PC-3 (cell line): ENCODE results near the gene ZNF672. TPM values are rescaled to one million over a fixed set of nuclear protein-coding genes. Genes with fewer than 3 reads are reported as not detected.
A peak's percentile ranks its signal among the peaks of the same experiment; 100 is the strongest.
"Not testable (repeated sequence)": the region's sequence is repeated elsewhere in the genome, so short reads cannot be mapped to it uniquely, and the experiment has no call there.

ENCODE experiments used
- ATAC-seq: fragments of 200-7000 bp; cut with Tn5 transposase; 2 replicates; pipeline ENCODE4 v1.9.1; 2020; ENCODE audit warnings: mild to moderate bottlenecking, moderate library complexity
- Bru-seq: library from RNA; stranded (reverse); fragments of 400-500 nt; gene quantifications from one replicate; lab custom pipeline; 2021; lab: Mats Ljungman, UMichigan
- BruChase-seq, 2 experiments: library from RNA; stranded (reverse); fragments of 400-500 nt; gene quantifications; one replicate each; lab custom pipeline; 2021; lab: Mats Ljungman, UMichigan
- BruUV-seq: library from RNA; stranded (reverse); fragments of 400-500 nt; replicated peaks from 2 replicates; lab custom pipeline; 2021; lab: Mats Ljungman, UMichigan
- CTCF ChIA-PET: fragments of 300-600 bp; sonication (Branson Sonifier 250); formaldehyde crosslinking; loops from one replicate; lab custom pipeline; 2022; ENCODE audit warnings: antibody characterized with exemption; lab: Charles Lee
- POLR2A ChIA-PET: fragments of 300-600 bp; sonication (Branson Sonifier 250); formaldehyde crosslinking; loops from one replicate; lab custom pipeline; 2022; ENCODE audit warnings: antibody characterized with exemption; ENCODE audit not compliant: unreplicated experiment; lab: Charles Lee
- DNase-seq: peaks from one replicate; pipeline ENCODE4 v3.0.0-alpha.2; 2015
- H2AFZ ChIP-seq: fragments of 300-600 bp; sonication (generic); 2 replicates; pipeline ENCODE4 v1.6.0; 2016; ENCODE audit warnings: antibody characterized with exemption, low read length
- H3F3A ChIP-seq: fragments of 300-600 bp; sonication (generic); one replicate; pipeline ENCODE4 v1.6.0; 2017; ENCODE audit warnings: antibody characterized with exemption, low read length, control low read depth, mild to moderate bottlenecking; ENCODE audit not compliant: unreplicated experiment
- H3K27ac ChIP-seq: fragments of 300-600 bp; sonication (generic); 2 replicates; pipeline ENCODE4 v1.5.1; 2016; ENCODE audit warnings: mild to moderate bottlenecking, low read length
- H3K27me3 ChIP-seq: fragments of 300-600 bp; sonication (generic); 2 replicates; pipeline ENCODE4 v1.6.1; 2016; ENCODE audit warnings: low read length, mixed read lengths
- H3K36me3 ChIP-seq: fragments of 300-600 bp; sonication (generic); 2 replicates; pipeline ENCODE4 v1.6.1; 2016; ENCODE audit warnings: low read depth, mixed run types, low read length, mixed read lengths
- H3K4me1 ChIP-seq: fragments of 300-600 bp; sonication (generic); 2 replicates; pipeline ENCODE4 v1.5.1; 2016; ENCODE audit warnings: low read length; ENCODE audit not compliant: insufficient read depth
- H3K4me2 ChIP-seq: fragments of 300-600 bp; sonication (generic); 2 replicates; pipeline ENCODE4 v1.6.0; 2016; ENCODE audit warnings: low read length
- H3K4me3 ChIP-seq: fragments of 300-600 bp; sonication (generic); 2 replicates; pipeline ENCODE4 v1.5.1; 2016; ENCODE audit warnings: mild to moderate bottlenecking, low read length, mixed read lengths
- H3K79me2 ChIP-seq: fragments of 300-600 bp; sonication (generic); 2 replicates; pipeline ENCODE4 v1.6.1; 2017; ENCODE audit warnings: low read length, mixed read lengths
- H3K9ac ChIP-seq: fragments of 300-600 bp; sonication (generic); 2 replicates; pipeline ENCODE4 v1.6.0; 2016; ENCODE audit warnings: mild to moderate bottlenecking, low read length
- H3K9me2 ChIP-seq: fragments of 300-600 bp; sonication (generic); replicated peaks from 2 replicates; pipeline ENCODE4 v1.6.1; 2016; ENCODE audit warnings: mixed run types, low read length, mixed read lengths
- H3K9me3 ChIP-seq: fragments of 300-600 bp; sonication (generic); 2 replicates; pipeline ENCODE4 v1.6.1; 2016; ENCODE audit warnings: low read length, mixed read lengths
- H4K20me1 ChIP-seq: fragments of 300-600 bp; sonication (generic); 2 replicates; pipeline ENCODE4 v1.6.1; 2016; ENCODE audit warnings: low read length, mixed read lengths
- CTCF ChIP-seq: fragments of 300-600 bp; sonication (generic); conservative IDR thresholded peaks from 2 replicates; pipeline ENCODE4 v1.5.1; 2017; ENCODE audit warnings: antibody characterized with exemption, low read depth, mild to moderate bottlenecking, low read length
- EZH2 ChIP-seq: fragments of 300-600 bp; sonication (generic); IDR thresholded peaks from one replicate; pipeline ENCODE4 v1.6.1; 2017; ENCODE audit warnings: antibody characterized with exemption, mild to moderate bottlenecking, low read length; ENCODE audit not compliant: unreplicated experiment
- EZH2phosphoT487 ChIP-seq: fragments of 300-600 bp; sonication (generic); IDR thresholded peaks from 2 replicates; pipeline ENCODE4 v1.6.1; 2018; ENCODE audit warnings: mild to moderate bottlenecking, antibody characterized with exemption, low read length, borderline replicate concordance
- intact Hi-C: fragments of 100-400 bp; cut with micrococcal nuclease; formaldehyde crosslinking; loops from 2 replicates; pipeline ENCODE4 v1.9.0; 2023
- long read RNA-seq: library from polyadenylated mRNA; unstranded; transcript quantifications from one replicate; pipeline ENCODE4 v2.0.0, GENCODE V29; 2021; ENCODE audit not compliant: unreplicated experiment
- total RNA-seq: library from RNA; depleted of rRNA; stranded (reverse); fragments of >200 nt; gene quantifications from 2 replicates; pipeline ENCODE4 v1.2.3, GENCODE V29; 2014; rRNA removed

The ZNF672 gene
- total RNA-seq: 83.9 and 89.4 TPM in 2 replicates
- Bru-seq, nascent RNA: percentile 82 among the genes with signal in this experiment
- BruChase-seq, experiment 1, labeled RNA remaining after a 6-hour chase: percentile 91 among the genes with signal in this experiment
- percentile 90 among the genes with signal in this experiment for BruChase-seq, experiment 2, labeled RNA remaining after a 2-hour chase
- long read RNA-seq, transcript ZNF672-201 (4 exons, 2,989 nt): major isoform, 120 of 174 reads
- long read RNA-seq, partial matches to known transcripts: 48 of 174 reads
- long read RNA-seq, other reads (novel, unspliced or antisense): 4 of 174 reads

GRCh38 chr1:248837781-248838356 lies at the start of gene ZNF672:
Gene ZNF672, plus strand, starts transcription at chr1:248838224. Its CDS starts 9,051 bp downstream, at chr1:248847275.
- Histone ChIP-seq H3K4me3 (peak within 1 kb of the TSS; percentile 77), H3K9me2 (no peaks in the 10 kb centered on the region), H3K79me2 (peaks cover 40% of the 10 kb centered on the region), H3K27me3 (no peaks in the 10 kb centered on the region), H3K27ac (peak within 1 kb of the TSS; percentile 75), H3K36me3 (no peaks in the 10 kb centered on the region; the same call in 1 of the 2 replicates), H4K20me1 (no peaks in the 10 kb centered on the region), H3K4me1 (peaks cover 20% of the 10 kb centered on the region), H3F3A (no peaks in the 10 kb centered on the region), H3K9me3 (no peaks in the 10 kb centered on the region), H3K9ac (peak within 1 kb of the TSS; percentile 86), H2AFZ (peak within 1 kb of the TSS; percentile 86), H3K4me2 (peak within 1 kb of the TSS; percentile 91)
- intact Hi-C loops: loop anchor here (1.0 kb wide), 3 partner anchors 12 to 35 kb away; no protein-coding TSS in a partner anchor
- peak; percentile 100 for DNase-seq
- TF ChIP-seq CTCF (no peak), EZH2phosphoT487 (no peak), EZH2 (no peak)
- BruUV-seq: no TSS peak
- ATAC-seq: peak; percentile 84
- POLR2A ChIA-PET: interaction anchor here (0.6 to 1.4 kb wide), 6 partner anchors 9 to 89 kb away, joined by 3 to 53 read pairs (median 4); partner anchors contain the start of genes SH3BP5L and ZNF692
- CTCF ChIA-PET: interaction anchor here (0.7 to 1.2 kb wide), 2 partner anchors 12 to 69 kb away, joined by 4 to 12 read pairs; partner anchors contain the start of gene SH3BP5L

- ChIA-PET POLR2A (no interaction called here), CTCF (no interaction called here)
- no TSS peak for BruUV-seq
- no peak overlapping the region for H2AFZ ChIP-seq
- no peaks in the 10 kb centered on the region; the same call in 1 of the 2 replicates for H3K4me1 ChIP-seq
- no peak overlapping the region for H3K9ac ChIP-seq
- no peak for ATAC-seq
- no peak for DNase-seq
- no peaks in the 10 kb centered on the region; the same call in 1 of the 2 replicates for H3K27me3 ChIP-seq
- intact Hi-C loops: no loop called here
- no peaks in the 10 kb centered on the region for H3K79me2 ChIP-seq
- H3F3A ChIP-seq: no peaks in the 10 kb centered on the region
- H4K20me1 ChIP-seq: no peaks in the 10 kb centered on the region
- no peaks in the 10 kb centered on the region for H3K9me2 ChIP-seq
- no peak overlapping the region for H3K4me2 ChIP-seq
- no peak overlapping the region for H3K27ac ChIP-seq
- no peaks in the 10 kb centered on the region for H3K9me3 ChIP-seq
- H3K36me3 ChIP-seq: no peaks in the 10 kb centered on the region
- no peak overlapping the region for H3K4me3 ChIP-seq
- no peak for TF ChIP-seq CTCF
- no peak for TF ChIP-seq EZH2phosphoT487
- no peak for TF ChIP-seq EZH2
Observed at GRCh38 chr1:248788327-248788726, 49.7 kb upstream of the ZNF672 start.

GRCh38 chr1:248789337-248789736 lies 48.7 kb upstream of the ZNF672 start:
- H3K79me2 ChIP-seq, H3K9me3 ChIP-seq, CTCF ChIA-PET, H3K9me2 ChIP-seq, H3F3A ChIP-seq, H4K20me1 ChIP-seq, H3K4me3 ChIP-seq, H3K27me3 ChIP-seq, H3K36me3 ChIP-seq, H3K4me1 ChIP-seq, H3K4me2 ChIP-seq, H3K9ac ChIP-seq, DNase-seq, H2AFZ ChIP-seq, intact Hi-C loops, H3K27ac ChIP-seq, ATAC-seq, BruUV-seq: not testable (repeated sequence)
- POLR2A ChIA-PET: interaction anchor here (0.5 kb wide), 1 partner anchor 48 kb away, joined by 5 read pairs; no protein-coding TSS in a partner anchor
